Endometrial microvascular endothelial cells (primary cell): ENCODE data around the gene TMEM132A. TPM values are rescaled to one million over a fixed set of nuclear protein-coding genes. Genes with fewer than 3 reads are reported as not detected.
"Not testable (repeated sequence)": the region's sequence is repeated elsewhere in the genome, so short reads cannot be mapped to it uniquely, and the experiment has no call there.

Source experiments
- in situ Hi-C: cut with HindIII; loops from 2 replicates; pipeline ENCODE4 v1.10.0; 2017; ENCODE audit warnings: low sequenced_read_pairs, low pct_unique_long_range_greater_than_20kb; ENCODE audit errors: inconsistent ontology term
- total RNA-seq: library from RNA; depleted of rRNA; stranded (reverse); fragments of >200 nt; gene quantifications from one replicate; pipeline ENCODE4 v1.2.3, GENCODE V29; 2015; ENCODE audit errors: inconsistent ontology term

TMEM132A gene
- total RNA-seq, 1 donor from 2014 or later, result 105 TPM

DNA sequence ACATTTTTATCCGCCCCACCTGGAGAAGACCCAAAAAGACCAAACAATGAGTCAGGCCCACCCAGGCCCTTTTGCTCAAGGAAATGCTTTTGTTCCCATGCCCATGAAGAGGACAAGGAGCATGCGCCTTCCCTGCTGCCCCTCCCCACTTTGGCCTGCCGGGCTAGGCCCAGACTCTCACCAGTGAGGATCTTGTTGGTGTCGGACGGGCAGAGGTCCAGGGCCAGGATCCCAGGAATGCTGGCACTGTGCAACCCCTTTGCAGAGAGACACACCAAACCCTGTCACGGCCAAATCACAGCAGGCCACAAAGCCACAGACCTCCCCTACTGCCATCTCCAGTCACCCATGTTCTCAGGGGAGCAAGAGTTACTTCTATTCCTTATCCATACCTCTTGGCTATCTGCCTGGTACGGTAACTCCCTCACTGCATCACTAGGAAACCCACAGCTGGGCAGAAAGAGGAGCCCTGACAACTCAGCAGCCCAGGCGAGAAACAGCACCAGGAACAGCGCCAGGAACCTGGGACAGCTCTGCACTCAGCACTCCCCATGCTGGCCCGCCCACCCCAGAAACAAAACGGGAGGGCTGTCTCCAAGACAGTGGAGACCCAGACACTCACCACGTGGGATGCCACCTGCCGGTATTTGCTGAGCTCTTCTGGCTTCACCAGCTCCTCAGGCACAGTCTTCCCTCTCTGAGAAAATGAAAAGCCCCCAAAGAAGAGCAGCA is 23.4 kb upstream of the TMEM132A start:
- in situ Hi-C loops, result no loop called here

DNA sequence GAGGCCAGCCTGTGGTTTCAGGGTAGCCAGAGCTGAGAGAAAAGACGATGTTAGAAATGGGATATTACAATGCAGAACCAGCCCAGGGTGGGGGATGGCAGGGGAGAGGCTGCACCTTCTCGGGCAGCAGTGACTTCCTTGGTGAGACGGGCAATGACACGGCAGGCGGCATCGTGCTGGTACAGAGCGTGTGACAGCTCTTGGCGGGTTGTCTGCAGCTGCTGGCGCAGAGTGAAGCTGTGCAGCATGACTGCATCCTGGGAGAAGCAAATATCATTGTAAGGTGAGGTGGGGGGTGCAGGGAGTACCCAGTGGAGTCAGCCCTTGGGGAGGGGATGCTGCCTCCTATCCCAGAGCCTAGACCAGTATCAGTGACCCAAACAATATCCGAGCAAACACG is 21.6 kb upstream of the TMEM132A start:
- in situ Hi-C loops, result no loop called here

DNA sequence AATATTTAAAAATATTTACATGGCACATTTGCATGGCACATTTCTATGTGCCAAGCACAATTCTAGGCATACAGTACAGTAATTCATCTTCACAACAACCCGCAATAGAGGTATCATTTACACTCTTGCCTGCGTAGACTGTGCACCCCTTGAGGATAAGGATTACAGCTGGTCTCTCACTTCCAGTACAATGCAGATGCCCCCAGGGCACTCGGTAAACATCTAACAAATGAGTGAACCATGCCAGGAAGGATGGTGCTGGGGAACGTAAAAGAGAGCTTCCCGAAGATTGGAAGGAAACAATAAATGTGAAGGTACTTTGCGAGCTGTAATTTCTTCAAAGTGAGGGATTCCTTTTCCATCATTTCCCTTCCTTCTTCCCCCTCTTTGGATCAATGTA is 19.2 kb upstream of the TMEM132A start:
- in situ Hi-C loops, result no loop called here

GRCh38 chr11:60905551-60906113 is 18.6 kb upstream of the TMEM132A start:
- in situ Hi-C loops, result no loop called here

- in situ Hi-C loops, result no loop called here
Observed at GRCh38 chr11:60906132-60906972, 17.9 kb upstream of the TMEM132A start, which contains the start of gene PRPF19. PRPF19 (minus strand) TSS chr11:60906585; CDS start chr11:60906382, 203 bp downstream.

GRCh38 chr11:60908803-60909202 is 15.5 kb upstream of the TMEM132A start:
- in situ Hi-C loops, result no loop called here

DNA sequence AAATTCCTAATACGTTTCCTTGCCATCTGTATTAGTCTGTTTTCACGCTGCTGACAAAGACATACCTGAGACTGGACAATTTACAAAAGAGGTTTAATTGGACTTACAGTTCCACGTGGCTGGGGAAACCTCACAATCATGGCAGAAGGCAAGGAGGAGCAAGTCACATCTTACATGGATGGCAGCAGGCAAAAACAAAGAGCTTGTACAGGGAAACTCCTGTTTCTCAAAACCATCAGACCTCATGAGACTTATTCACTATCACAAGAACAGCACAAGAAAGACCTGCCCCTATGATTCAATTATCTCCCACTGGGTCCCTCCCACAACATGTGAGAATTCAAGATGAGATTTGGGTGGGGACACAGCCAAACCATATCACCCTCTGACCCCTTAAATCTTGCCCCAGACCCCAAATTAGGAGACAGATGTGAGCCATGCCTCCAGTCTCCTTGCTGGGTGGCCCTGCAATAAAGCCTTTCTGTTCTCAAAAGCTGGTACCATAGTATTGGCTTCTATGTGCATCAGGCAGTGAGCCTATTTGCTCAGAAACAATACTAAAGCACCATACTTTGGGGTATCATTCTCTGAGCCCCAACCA is 14.5 kb upstream of the TMEM132A start:
- in situ Hi-C loops, result not testable (repeated sequence)

GRCh38 chr11:60910281-60910687 is 14.0 kb upstream of the TMEM132A start:
- in situ Hi-C loops, result no loop called here

DNA sequence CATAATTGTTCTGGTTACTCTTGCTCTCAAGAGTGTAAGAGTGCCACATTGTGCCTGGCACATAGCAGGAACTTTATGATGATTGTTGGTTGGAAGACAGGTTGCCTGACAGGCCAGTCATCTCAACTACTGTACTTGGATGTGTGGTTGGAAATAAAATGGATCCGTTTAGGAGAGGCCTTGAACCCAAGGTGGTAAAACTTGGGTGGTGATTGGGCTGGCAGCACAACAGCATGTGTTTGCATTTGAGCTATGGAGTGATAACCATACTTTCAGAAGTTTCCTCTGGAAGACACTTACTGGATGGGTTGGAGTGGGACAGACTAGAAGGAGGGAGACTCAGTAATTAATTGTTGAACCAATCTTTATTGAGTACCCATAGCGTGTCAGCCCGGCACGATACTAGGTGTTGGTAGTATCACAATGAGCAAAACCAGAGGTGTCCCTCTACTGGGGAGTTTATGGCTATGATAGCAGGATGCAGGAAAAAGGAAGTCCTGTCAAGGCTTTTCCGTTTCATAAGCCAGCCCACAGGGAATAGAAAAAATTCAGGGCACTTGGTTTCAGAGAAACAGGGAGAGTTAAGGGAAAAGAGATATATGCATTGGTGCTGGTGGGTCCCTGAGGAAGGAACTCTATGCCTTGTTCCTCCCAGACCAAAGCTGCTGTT is 13.4 kb upstream of the TMEM132A start:
- in situ Hi-C loops, result no loop called here

- in situ Hi-C loops, result no loop called here
Observed at GRCh38 chr11:60912223-60912850, 11.9 kb upstream of the TMEM132A start.

- in situ Hi-C loops, result no loop called here
Observed at GRCh38 chr11:60912851-60913528, 11.3 kb upstream of the TMEM132A start.

- in situ Hi-C loops, result no loop called here
Observed at GRCh38 chr11:60913793-60914632, 10.2 kb upstream of the TMEM132A start, which contains the start of gene TMEM109. TMEM109 (plus strand) TSS chr11:60914158; CDS start chr11:60919694, 5,536 bp downstream.

GRCh38 chr11:60914633-60915247 is 9.5 kb upstream of the TMEM132A start:
- in situ Hi-C loops, result no loop called here

- in situ Hi-C loops, result no loop called here
Observed at GRCh38 chr11:60915248-60915914, 8.9 kb upstream of the TMEM132A start.

- in situ Hi-C loops, result no loop called here
Observed at GRCh38 chr11:60916669-60917206, 7.5 kb upstream of the TMEM132A start.

DNA sequence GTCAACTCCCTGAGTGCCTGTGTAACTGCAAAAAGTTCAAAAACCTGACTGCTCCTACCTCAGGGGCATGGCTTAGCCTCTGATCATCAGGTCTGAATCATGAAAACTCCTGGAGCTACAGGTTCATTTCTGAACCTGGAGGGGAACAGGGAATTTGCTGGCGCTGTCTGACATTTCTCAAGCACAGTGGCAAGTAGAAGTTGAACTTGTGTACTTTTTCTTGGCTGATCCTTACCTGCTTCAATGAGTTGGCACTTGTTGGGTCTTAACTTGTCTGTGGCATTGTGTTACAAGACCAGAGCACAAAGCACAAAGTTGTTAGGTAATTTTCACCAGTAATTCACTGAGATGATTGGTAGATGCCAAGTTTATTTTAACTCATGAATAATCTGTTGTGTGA is 7.0 kb upstream of the TMEM132A start:
- in situ Hi-C loops, result no loop called here
